K562 (cell line): ENCODE results near the gene SLC4A1. TPM values are rescaled to one million over a fixed set of nuclear protein-coding genes. Genes with fewer than 3 reads are reported as not detected.
A peak's percentile ranks its signal among the peaks of the same experiment; 100 is the strongest.

ENCODE experiments used
- AFF4 ChIP-seq: sonication (generic); formaldehyde crosslinking; IDR thresholded peaks from 2 replicates; pipeline ENCODE4 v1.8.0; 2023; ENCODE audit warnings: mild to moderate bottlenecking, missing genetic modification reagents
- FOSL1 ChIP-seq: fragments of 200-800 bp; sonication (Bioruptor generic); conservative IDR thresholded peaks from 2 replicates; pipeline ENCODE4 v1.6.1; 2016; ENCODE audit warnings: missing genetic modification characterization, missing compliant biosample characterization
- HDAC8 ChIP-seq: fragments of 450-650 bp; IDR thresholded peaks from 2 replicates; pipeline ENCODE4 v1.6.1; 2016; ENCODE audit warnings: mild to moderate bottlenecking, missing genetic modification characterization, moderate library complexity, missing compliant biosample characterization
- HNRNPH1 ChIP-seq: fragments of 200-400 bp; formaldehyde crosslinking; optimal IDR thresholded peaks from 2 replicates; pipeline ENCODE3; 2017; ENCODE audit warnings: low read depth, mild to moderate bottlenecking, low read length, moderate library complexity
- MCM3 ChIP-seq: fragments of 450-650 bp; IDR thresholded peaks from 2 replicates; pipeline ENCODE4 v1.6.1; 2016
- NRF1 ChIP-seq, 2 experiments: fragments of 450-650 bp; IDR thresholded peaks in 1 of 2; conservative IDR thresholded peaks in 1 of 2; 2 replicates each; pipeline ENCODE4 v1.6.1; 2014; ENCODE audit warnings: mild to moderate bottlenecking in 2 of 2
- SNRNP70 ChIP-seq: fragments of 200-400 bp; formaldehyde crosslinking; optimal IDR thresholded peaks from 2 replicates; pipeline ENCODE3; 2017; ENCODE audit warnings: low read depth, low read length
- SPI1 ChIP-seq: IDR thresholded peaks from 2 replicates; pipeline ENCODE4 v1.6.1; 2011; ENCODE audit warnings: low read depth, low read length, control low read depth, borderline replicate concordance
- SREBF2 ChIP-seq: sonication (generic); formaldehyde crosslinking; IDR thresholded peaks from 2 replicates; pipeline ENCODE4 v1.4.0; 2020; ENCODE audit warnings: mild to moderate bottlenecking, missing genetic modification reagents
- TFAP4 ChIP-seq: sonication (generic); formaldehyde crosslinking; IDR thresholded peaks from 2 replicates; pipeline ENCODE4 v1.8.0; 2022; ENCODE audit warnings: missing genetic modification reagents, mild to moderate bottlenecking, moderate library complexity, borderline replicate concordance
- ZNF121 ChIP-seq: sonication (generic); formaldehyde crosslinking; conservative IDR thresholded peaks from 2 replicates; pipeline ENCODE4 v1.8.0; 2022; ENCODE audit warnings: missing genetic modification reagents
- ZNF318 ChIP-seq, 2 experiments: fragments of 450-650 bp; IDR thresholded peaks; 2 replicates each; pipeline ENCODE4 v1.6.1; 2016; ENCODE audit warnings: mild to moderate bottlenecking in 2 of 2, borderline replicate concordance in 1 of 2, low read depth in 1 of 2, moderate library complexity in 1 of 2
- ZNF75A ChIP-seq: fragments of 450-650 bp; formaldehyde crosslinking; IDR thresholded peaks from 2 replicates; pipeline ENCODE4 v1.4.0; 2020; ENCODE audit warnings: mild to moderate bottlenecking
- ZNF780A ChIP-seq: fragments of 250-450 bp; sonication (Bioruptor Pico); IDR thresholded peaks from 2 replicates; pipeline ENCODE4 v1.5.0; 2021; ENCODE audit warnings: mild to moderate bottlenecking
- polyA plus RNA-seq, 8 experiments: library from polyadenylated mRNA; depleted of rRNA in 4 of 8; stranded (reverse) in 5 of 8; unstranded in 3 of 8; fragments of >200 nt; fragmentation: Nextera tagmentation in 2 of 8; fragmentation: Illumina TruSeq in 1 of 8; extraction: Ambion mirVana in 2 of 8; extraction: Trizol in 1 of 8; gene quantifications; 2 replicates each; pipeline versions ENCODE4 v1.2.1 to v1.2.3, GENCODE V29; 2011 to 2014; ENCODE audit warnings: inconsistent platforms in 1 of 8, missing spikeins in 1 of 8
- total RNA-seq, 7 experiments: library from RNA; depleted of rRNA in 6 of 7; stranded (reverse); fragments of >200 nt in 6 of 7; fragmentation: Illumina TruSeq in 2 of 7; extraction: Trizol in 2 of 7; gene quantifications; 2 replicates each; pipeline versions ENCODE4 v1.2.1 to v1.2.3, GENCODE V29; 2011 to 2021; ENCODE audit warnings: low replicate concordance in 1 of 7

SLC4A1 gene
- total and polyA plus RNA-seq, 9 of the 15 experiments (the other 6 are each of a cell fraction or from before 2014, with no cell fraction given) = 0.14 to 1.00 (median 0.53) TPM

- TF ChIP-seq ZNF121 = no peak
- TF ChIP-seq AFF4 (CRISPR knock-in tag) = peak; percentile 75; the same call in 1 of the 2 replicates
- TF ChIP-seq SREBF2 (CRISPR knock-in tag) = no peak
- TF ChIP-seq NRF1 (conservative IDR thresholded peaks at IDR 0.05 in 1 of 2, IDR thresholded peaks at IDR 0.05 in 1 of 2) = peak; percentile 11 to 52; a peak in 2 of 4 replicates
- TF ChIP-seq ZNF75A (CRISPR knock-in tag) = no peak
- TF ChIP-seq MCM3 = no peak
- no peak for TF ChIP-seq ZNF780A (CRISPR knock-in tag)
- TF ChIP-seq FOSL1 (tag) = no peak; the same call in 1 of the 2 replicates
- TF ChIP-seq SPI1 = peak; percentile 39; the same call in 1 of the 2 replicates
- no peak for TF ChIP-seq SNRNP70
- no peak for TF ChIP-seq ZNF318 (IDR thresholded peaks at IDR 0.05; ENCODE audit: borderline replicate concordance in 1 of 2, low read depth in 1 of 2)
- peak; percentile 98 for TF ChIP-seq TFAP4 (CRISPR knock-in tag)
- TF ChIP-seq HDAC8 = 0 out of 2 replicates have a peak, but pooled peaks have one; percentile 26
- no peak for TF ChIP-seq HNRNPH1
These were observed 57.4 kb downstream of the SLC4A1 start (continued) for GRCh38 chr17:44210342-44211192.
